ENCODE data around the gene SORCS2.

- TF ChIP-seq, protein P1, sequence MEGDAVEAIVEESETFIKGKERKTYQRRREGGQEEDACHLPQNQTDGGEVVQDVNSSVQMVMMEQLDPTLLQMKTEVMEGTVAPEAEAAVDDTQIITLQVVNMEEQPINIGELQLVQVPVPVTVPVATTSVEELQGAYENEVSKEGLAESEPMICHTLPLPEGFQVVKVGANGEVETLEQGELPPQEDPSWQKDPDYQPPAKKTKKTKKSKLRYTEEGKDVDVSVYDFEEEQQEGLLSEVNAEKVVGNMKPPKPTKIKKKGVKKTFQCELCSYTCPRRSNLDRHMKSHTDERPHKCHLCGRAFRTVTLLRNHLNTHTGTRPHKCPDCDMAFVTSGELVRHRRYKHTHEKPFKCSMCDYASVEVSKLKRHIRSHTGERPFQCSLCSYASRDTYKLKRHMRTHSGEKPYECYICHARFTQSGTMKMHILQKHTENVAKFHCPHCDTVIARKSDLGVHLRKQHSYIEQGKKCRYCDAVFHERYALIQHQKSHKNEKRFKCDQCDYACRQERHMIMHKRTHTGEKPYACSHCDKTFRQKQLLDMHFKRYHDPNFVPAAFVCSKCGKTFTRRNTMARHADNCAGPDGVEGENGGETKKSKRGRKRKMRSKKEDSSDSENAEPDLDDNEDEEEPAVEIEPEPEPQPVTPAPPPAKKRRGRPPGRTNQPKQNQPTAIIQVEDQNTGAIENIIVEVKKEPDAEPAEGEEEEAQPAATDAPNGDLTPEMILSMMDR (IDR thresholded peaks at IDR 0.05): no peak
- TF ChIP-seq POLR2A (IDR thresholded peaks at IDR 0.05): no peak
These were observed 440.6 kb downstream of the SORCS2 start for GRCh38 chr4:7632971-7633370.
